Kidney (tissue), 14 donors: ENCODE measurements around the gene SORBS2. TPM values are rescaled to one million over a fixed set of nuclear protein-coding genes. Genes with fewer than 3 reads are reported as not detected.

Experiments used
- DNase-seq, 5 donors: peaks; one replicate each; pipeline ENCODE4 v3.0.0-alpha.2; 2013 to 2020
- FAIRE-seq: peaks from 2 replicates; lab custom pipeline; 2012; peaks lifted over from hg19 to GRCh38; lab: Jason Lieb, UNC
- H3K27ac ChIP-seq, 2 donors: one replicate each; pipeline ENCODE4 v1.7.0; 2013; ENCODE audit warnings: low read depth in 2 of 2, low read length in 2 of 2, inconsistent platforms in 1 of 2
- H3K27me3 ChIP-seq: one replicate; pipeline ENCODE4 v1.7.1; 2013; ENCODE audit warnings: low read length, inconsistent platforms; ENCODE audit not compliant: control insufficient read depth, insufficient read depth
- H3K36me3 ChIP-seq, 3 donors: one replicate each; pipeline versions ENCODE4 v1.7.0 to v1.7.1; 2013; ENCODE audit warnings: low read length in 3 of 3, control low read depth in 1 of 3, inconsistent platforms in 1 of 3; ENCODE audit not compliant: insufficient read depth in 3 of 3, control insufficient read depth in 2 of 3
- H3K4me1 ChIP-seq, 3 donors: one replicate each; pipeline versions ENCODE4 v1.7.0 to v1.7.1; 2013; ENCODE audit warnings: low read length in 3 of 3, inconsistent platforms in 1 of 3, low read depth in 1 of 3; ENCODE audit not compliant: control insufficient read depth in 2 of 3, insufficient read depth in 2 of 3
- H3K4me3 ChIP-seq, 3 donors: one replicate each; pipeline versions ENCODE4 v1.7.0 to v1.8.1; 2013; ENCODE audit warnings: low read length in 3 of 3, control low read depth in 1 of 3, inconsistent platforms in 1 of 3
- H3K9ac ChIP-seq, 3 donors: one replicate each; pipeline versions ENCODE4 v1.7.0 to v1.7.1; 2013; ENCODE audit warnings: low read length in 3 of 3, control low read depth in 1 of 3, inconsistent platforms in 1 of 3
- H3K9me3 ChIP-seq, 3 donors: one replicate each; pipeline versions ENCODE4 v1.7.0 to v1.7.1; 2013; ENCODE audit warnings: low read length in 3 of 3, control low read depth in 1 of 3, inconsistent platforms in 1 of 3; ENCODE audit not compliant: control insufficient read depth in 2 of 3, insufficient read depth in 1 of 3
- intact Hi-C: fragments of 100-400 bp; cut with DNase I; formaldehyde crosslinking; loops from one replicate; pipeline ENCODE4 v1.11.1; 2022
- polyA plus RNA-seq: library from polyadenylated mRNA; stranded (reverse); fragments of 350-450 nt; fragmentation: Illumina TruSeq; extraction: RNeasy Lipid Tissue Mini Kit (QIAGEN cat#74804); gene quantifications from one replicate; pipeline ENCODE4 v1.2.3, GENCODE V29; 2014; ENCODE audit warnings: low read depth, low replicate concordance; ENCODE audit not compliant: insufficient read depth
- total RNA-seq: library from RNA; stranded (reverse); fragmentation: NEBNext Ultra II Directional; extraction: Animal tissue kit (Norgen Biotek cat#: 25700); gene quantifications from one replicate; pipeline ENCODE4 v1.2.1, GENCODE V29; 2021
- TF ChIP-seq, protein P1 (sequence below): IDR thresholded peaks from 3 replicates; pipeline ENCODE4 v1.5.1; 2012; ENCODE audit warnings: mild to moderate bottlenecking, moderate library complexity, borderline replicate concordance; ENCODE audit not compliant: insufficient read depth; ENCODE audit errors: extremely low read depth
- donor health status: control.
- donor health status: control.
- donor health status: control.
- donor health status: control.
- donor health status: control.
- donor health status: DM: yes; HTN: yes; CAD: no.
- donor health status: Normal renal cell carcinoma (clear cell type).

The SORBS2 gene
- total and polyA plus RNA-seq, 2 donors from 2014 or later = 26.0 to 127 TPM

DNA sequence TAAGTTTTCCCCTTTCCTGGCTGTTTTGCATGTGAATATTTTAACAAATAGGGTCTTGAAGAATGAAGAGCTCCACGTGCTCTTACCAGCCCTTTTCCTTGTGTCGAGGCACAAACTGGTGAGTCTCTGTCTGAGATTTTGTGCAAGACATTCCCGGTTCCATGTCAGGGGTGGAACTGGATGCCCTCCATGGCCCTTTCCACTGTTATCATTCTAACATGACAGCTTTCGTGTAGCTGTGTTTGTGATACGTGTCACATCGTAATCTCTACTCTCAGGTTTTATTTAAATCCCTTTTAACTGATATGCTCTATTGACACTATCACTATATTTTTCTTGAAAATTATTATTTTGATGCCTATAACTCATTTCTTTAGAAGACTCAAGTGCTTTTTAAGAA is 130.4 kb downstream of the SORBS2 start:
- no peaks in the 10 kb centered on the region for H3K27me3 ChIP-seq
- H3K4me1 ChIP-seq = no peaks in the 10 kb centered on the region
- peaks cover 0 to 9% (median 0%) of the 10 kb centered on the region in 3 donors for H3K36me3 ChIP-seq
- H3K9me3 ChIP-seq = no peaks in the 10 kb centered on the region
- intact Hi-C loops = no loop called here
- TF ChIP-seq, protein P1, sequence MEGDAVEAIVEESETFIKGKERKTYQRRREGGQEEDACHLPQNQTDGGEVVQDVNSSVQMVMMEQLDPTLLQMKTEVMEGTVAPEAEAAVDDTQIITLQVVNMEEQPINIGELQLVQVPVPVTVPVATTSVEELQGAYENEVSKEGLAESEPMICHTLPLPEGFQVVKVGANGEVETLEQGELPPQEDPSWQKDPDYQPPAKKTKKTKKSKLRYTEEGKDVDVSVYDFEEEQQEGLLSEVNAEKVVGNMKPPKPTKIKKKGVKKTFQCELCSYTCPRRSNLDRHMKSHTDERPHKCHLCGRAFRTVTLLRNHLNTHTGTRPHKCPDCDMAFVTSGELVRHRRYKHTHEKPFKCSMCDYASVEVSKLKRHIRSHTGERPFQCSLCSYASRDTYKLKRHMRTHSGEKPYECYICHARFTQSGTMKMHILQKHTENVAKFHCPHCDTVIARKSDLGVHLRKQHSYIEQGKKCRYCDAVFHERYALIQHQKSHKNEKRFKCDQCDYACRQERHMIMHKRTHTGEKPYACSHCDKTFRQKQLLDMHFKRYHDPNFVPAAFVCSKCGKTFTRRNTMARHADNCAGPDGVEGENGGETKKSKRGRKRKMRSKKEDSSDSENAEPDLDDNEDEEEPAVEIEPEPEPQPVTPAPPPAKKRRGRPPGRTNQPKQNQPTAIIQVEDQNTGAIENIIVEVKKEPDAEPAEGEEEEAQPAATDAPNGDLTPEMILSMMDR = no peak
- no peak overlapping the region for H3K4me3 ChIP-seq
- no peak for DNase-seq
- H3K27ac ChIP-seq = no peak overlapping the region
- H3K9ac ChIP-seq = no peak overlapping the region
- no peak for FAIRE-seq

DNA sequence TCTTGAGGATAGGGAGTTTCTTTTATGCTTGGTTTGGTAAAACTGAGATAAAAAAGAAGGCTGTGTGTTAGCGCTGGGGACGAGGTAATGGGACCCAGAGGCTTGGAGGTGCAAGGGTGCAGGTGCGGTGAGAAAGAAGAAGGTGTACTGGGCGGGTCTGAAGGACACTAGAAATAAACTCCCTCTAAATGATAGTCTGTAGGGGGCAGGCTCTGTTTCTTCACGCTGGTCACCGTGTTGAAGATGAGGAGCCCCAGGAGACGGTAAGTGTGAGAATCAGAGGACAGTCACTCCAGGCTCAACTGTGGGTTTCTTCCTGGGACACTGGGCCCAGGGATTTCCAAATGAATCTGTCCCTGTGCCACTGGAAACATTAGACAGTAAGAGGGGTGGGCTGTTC is 131.4 kb downstream of the SORBS2 start:
- H3K27me3 ChIP-seq = no peaks in the 10 kb centered on the region
- DNase-seq (no peak), FAIRE-seq (no peak)
- no peaks in the 10 kb centered on the region for H3K9me3 ChIP-seq
- H3K4me3 ChIP-seq = no peak overlapping the region
- H3K9ac ChIP-seq = no peak overlapping the region
- no peak overlapping the region for H3K27ac ChIP-seq
- intact Hi-C loops = no loop called here
- H3K36me3 ChIP-seq = peaks cover 0 to 9% (median 0%) of the 10 kb centered on the region in 3 donors
- TF ChIP-seq, protein P1 = no peak
- H3K4me1 ChIP-seq = no peaks in the 10 kb centered on the region

DNA sequence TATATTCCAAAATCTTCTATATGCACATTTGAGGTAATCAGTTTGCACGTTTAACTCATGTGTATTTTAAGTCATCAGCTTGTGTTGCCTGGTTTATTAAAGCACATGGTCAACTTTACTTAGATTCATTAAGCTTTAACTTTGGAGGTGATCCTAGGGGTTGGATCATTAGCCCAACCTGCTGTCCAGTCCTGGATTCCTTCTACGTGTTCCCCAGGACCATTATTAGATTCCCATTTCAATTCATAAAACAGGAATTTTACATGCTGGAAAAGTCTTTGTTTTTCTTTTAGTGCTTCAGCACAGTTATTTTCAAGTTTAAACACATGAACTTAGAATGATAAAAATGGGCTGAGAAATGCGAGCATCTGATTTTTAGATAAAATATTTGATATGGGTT is 132.5 kb downstream of the SORBS2 start:
- no peaks in the 10 kb centered on the region for H3K9me3 ChIP-seq
- H3K27ac ChIP-seq = no peak overlapping the region
- no peak overlapping the region for H3K4me3 ChIP-seq
- no peak for FAIRE-seq
- DNase-seq = no peak
- H3K4me1 ChIP-seq = no peaks in the 10 kb centered on the region
- no peak overlapping the region for H3K9ac ChIP-seq
- intact Hi-C loops = no loop called here
- TF ChIP-seq, protein P1 = no peak
- no peaks in the 10 kb centered on the region for H3K27me3 ChIP-seq
- peaks cover 0 to 20% (median 0%) of the 10 kb centered on the region in 3 donors for H3K36me3 ChIP-seq
